ENCODE data around the gene ARPC5L. TPM values are rescaled to one million over a fixed set of nuclear protein-coding genes. Genes with fewer than 3 reads are reported as not detected.

Gene ARPC5L
- total and polyA plus RNA-seq, 9 of the 15 experiments (the other 6 are each of a cell fraction or from before 2014, with no cell fraction given), result 25.4 to 113 (median 63.8) TPM

DNA sequence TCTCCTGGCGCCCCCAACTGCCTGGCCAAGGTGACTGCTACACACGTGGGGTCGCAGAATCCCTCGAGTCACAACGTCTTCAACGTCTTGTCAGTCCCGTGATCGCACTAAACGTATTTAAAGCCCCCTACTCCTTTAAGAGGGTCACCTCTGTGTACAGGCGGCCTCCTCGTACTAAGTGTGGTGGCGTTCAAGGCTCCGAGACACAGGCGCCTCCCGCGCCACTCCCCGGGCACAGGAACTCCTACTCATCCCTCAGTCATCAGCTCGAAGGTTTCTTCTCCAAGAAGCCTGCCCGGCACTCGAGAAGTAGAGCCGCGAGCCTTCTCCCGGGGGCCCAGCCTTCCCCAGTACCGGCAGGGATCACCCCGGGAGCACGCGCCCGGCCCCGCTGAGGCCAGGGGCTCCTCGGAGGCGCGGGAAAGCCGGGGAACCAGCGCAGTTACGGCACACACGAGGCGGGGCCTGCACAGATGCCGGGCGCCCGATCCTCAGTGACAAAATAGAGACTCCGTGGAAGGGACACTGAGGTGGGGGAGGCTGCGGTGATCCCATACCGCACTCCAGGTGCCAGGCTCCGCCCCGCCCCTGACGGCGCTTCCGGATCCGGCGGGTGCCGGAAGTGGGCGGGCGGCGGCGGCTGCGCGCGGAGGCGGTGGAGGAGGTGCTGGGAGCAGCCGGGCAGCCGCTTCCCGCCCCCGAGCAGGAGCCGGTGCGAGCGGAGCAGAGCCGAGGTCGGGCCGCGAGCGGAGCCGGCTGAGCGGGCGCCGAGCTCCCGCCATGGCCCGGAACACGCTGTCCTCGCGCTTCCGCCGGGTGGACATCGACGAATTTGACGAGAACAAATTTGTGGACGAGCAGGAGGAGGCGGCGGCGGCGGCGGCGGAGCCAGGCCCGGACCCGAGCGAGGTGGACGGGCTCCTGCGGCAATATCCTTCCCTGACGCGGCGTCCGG, 6.9 kb downstream of the ARPC5L start (continued):
- TF ChIP-seq JUND (IDR thresholded peaks at IDR 0.05; ENCODE audit: borderline replicate concordance, low read depth, low read length) (no peak; the same call in 1 of the 2 replicates), JUND (tag; IDR thresholded peaks at IDR 0.05; ENCODE audit: borderline replicate concordance, low read depth, low read length) (no peak; the same call in 2 of the 3 replicates), ESRRA (IDR thresholded peaks at IDR 0.05; ENCODE audit: borderline replicate concordance, low read depth) (peak; percentile 55; the same call in 1 of the 2 replicates), CXXC5 (CRISPR knock-in tag; IDR thresholded peaks at IDR 0.05) (peak; percentile 90), ATF1 (CRISPR knock-in tag; IDR thresholded peaks at IDR 0.05) (no peak), ATF1 (tag; IDR thresholded peaks at IDR 0.05) (peak; percentile 78), ZC3H11A (IDR thresholded peaks at IDR 0.05; ENCODE audit: low read depth, low read length) (no peak), ZNF133 (CRISPR knock-in tag; IDR thresholded peaks at IDR 0.05) (no peak), YY1 (IDR thresholded peaks at IDR 0.05; ENCODE audit: borderline replicate concordance in 1 of 3, control insufficient read depth in 1 of 3, extremely low read depth in 1 of 3, insufficient read depth in 3 of 3, insufficient read length in 1 of 3, insufficient replicate concordance in 2 of 3, low read depth in 1 of 3, low read length in 2 of 3) (peak in 2 of 3 experiments; percentile 57 to 71), PHF21A (IDR thresholded peaks at IDR 0.05; ENCODE audit: borderline replicate concordance, low read depth) (no peak), ZNF174 (CRISPR knock-in tag; IDR thresholded peaks at IDR 0.05) (no peak), ZNF263 (CRISPR knock-in tag; IDR thresholded peaks at IDR 0.05; ENCODE audit: borderline replicate concordance) (peak; percentile 75), POLR2A (conservative IDR thresholded peaks at IDR 0.05) (peak; percentile 96), SAFB (IDR thresholded peaks at IDR 0.05; ENCODE audit: borderline replicate concordance, low read depth, low read length) (peak; percentile 57; the same call in 1 of the 2 replicates), ZNF766 (CRISPR knock-in tag; conservative IDR thresholded peaks at IDR 0.05) (peak; percentile 70), FOXM1 (IDR thresholded peaks at IDR 0.05; ENCODE audit: low read depth) (no peak), FOXM1 (CRISPR knock-in tag; IDR thresholded peaks at IDR 0.05; ENCODE audit: low read depth) (no peak), ZFP30 (CRISPR knock-in tag; IDR thresholded peaks at IDR 0.05; ENCODE audit: borderline replicate concordance) (no peak), STAG1 (CRISPR knock-in tag; IDR thresholded peaks at IDR 0.05; ENCODE audit: borderline replicate concordance) (no peak)
- TF ChIP-seq, protein P1, sequence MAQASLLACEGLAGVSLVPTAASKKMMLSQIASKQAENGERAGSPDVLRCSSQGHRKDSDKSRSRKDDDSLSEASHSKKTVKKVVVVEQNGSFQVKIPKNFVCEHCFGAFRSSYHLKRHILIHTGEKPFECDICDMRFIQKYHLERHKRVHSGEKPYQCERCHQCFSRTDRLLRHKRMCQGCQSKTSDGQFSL (CRISPR knock-in tag; IDR thresholded peaks at IDR 0.05), result 0 out of 2 replicates have a peak, but pooled peaks have one; percentile 43
- TF ChIP-seq, protein P1 (tag; IDR thresholded peaks at IDR 0.05), result peak in 1 of 2 experiments; percentile 55; a peak in 1 of 4 replicates
- TF ChIP-seq, protein P2, sequence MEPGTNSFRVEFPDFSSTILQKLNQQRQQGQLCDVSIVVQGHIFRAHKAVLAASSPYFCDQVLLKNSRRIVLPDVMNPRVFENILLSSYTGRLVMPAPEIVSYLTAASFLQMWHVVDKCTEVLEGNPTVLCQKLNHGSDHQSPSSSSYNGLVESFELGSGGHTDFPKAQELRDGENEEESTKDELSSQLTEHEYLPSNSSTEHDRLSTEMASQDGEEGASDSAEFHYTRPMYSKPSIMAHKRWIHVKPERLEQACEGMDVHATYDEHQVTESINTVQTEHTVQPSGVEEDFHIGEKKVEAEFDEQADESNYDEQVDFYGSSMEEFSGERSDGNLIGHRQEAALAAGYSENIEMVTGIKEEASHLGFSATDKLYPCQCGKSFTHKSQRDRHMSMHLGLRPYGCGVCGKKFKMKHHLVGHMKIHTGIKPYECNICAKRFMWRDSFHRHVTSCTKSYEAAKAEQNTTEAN (CRISPR knock-in tag; IDR thresholded peaks at IDR 0.05), result no peak
- TF ChIP-seq, protein P3, sequence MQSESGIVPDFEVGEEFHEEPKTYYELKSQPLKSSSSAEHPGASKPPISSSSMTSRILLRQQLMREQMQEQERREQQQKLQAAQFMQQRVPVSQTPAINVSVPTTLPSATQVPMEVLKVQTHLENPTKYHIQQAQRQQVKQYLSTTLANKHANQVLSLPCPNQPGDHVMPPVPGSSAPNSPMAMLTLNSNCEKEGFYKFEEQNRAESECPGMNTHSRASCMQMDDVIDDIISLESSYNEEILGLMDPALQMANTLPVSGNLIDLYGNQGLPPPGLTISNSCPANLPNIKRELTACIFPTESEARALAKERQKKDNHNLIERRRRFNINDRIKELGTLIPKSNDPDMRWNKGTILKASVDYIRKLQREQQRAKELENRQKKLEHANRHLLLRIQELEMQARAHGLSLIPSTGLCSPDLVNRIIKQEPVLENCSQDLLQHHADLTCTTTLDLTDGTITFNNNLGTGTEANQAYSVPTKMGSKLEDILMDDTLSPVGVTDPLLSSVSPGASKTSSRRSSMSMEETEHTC (IDR thresholded peaks at IDR 0.05), result no peak
- TF ChIP-seq, protein P4, sequence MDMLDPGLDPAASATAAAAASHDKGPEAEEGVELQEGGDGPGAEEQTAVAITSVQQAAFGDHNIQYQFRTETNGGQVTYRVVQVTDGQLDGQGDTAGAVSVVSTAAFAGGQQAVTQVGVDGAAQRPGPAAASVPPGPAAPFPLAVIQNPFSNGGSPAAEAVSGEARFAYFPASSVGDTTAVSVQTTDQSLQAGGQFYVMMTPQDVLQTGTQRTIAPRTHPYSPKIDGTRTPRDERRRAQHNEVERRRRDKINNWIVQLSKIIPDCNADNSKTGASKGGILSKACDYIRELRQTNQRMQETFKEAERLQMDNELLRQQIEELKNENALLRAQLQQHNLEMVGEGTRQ (CRISPR knock-in tag; IDR thresholded peaks at IDR 0.05), result peak; percentile 26; the same call in 1 of the 2 replicates
